ENCODE data around the gene HLA-DPB1. TPM values are rescaled to one million over a fixed set of nuclear protein-coding genes. Genes with fewer than 3 reads are reported as not detected.

Gene HLA-DPB1
- total RNA-seq, 2 donors from 2014 or later = 12.5 to 20.9 TPM

DNA sequence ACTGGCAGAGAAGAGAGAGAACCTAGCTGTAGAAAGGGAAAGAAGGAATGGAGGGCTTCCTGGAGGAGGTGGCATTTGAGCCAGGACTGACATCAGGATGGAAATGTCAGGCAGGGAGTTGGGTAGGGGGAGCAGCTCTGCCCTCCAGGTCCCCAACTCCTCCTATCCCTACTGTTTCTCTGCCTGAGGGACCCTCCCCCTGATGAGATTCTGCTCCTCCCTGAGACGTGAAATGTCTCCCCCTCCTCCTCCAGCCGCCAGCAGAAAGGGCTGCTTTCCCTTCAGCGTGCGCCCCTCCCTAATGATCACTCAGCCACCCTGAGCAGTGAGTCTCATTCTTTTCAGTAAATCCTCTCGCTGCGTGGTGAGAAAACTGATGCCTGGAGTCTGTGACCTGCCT, 40.6 kb downstream of the HLA-DPB1 start:
- no peak for ATAC-seq (replicated peaks in 1 of 2)
- Mint-ChIP-seq H3K36me3 (ENCODE audit: insufficient read depth in 2 of 2) (no peaks in the 10 kb centered on the region), H3K27me3 (ENCODE audit: low read depth) (peaks cover 66% of the 10 kb centered on the region), H3K4me3 (peak overlapping the region in 1 of 2 donors; percentile 42), H3K4me1 (ENCODE audit: low read depth) (peaks cover 14% of the 10 kb centered on the region), H3K27ac (no peak overlapping the region), H3K9me3 (no peaks in the 10 kb centered on the region)
- DNase-seq = no peak

DNA sequence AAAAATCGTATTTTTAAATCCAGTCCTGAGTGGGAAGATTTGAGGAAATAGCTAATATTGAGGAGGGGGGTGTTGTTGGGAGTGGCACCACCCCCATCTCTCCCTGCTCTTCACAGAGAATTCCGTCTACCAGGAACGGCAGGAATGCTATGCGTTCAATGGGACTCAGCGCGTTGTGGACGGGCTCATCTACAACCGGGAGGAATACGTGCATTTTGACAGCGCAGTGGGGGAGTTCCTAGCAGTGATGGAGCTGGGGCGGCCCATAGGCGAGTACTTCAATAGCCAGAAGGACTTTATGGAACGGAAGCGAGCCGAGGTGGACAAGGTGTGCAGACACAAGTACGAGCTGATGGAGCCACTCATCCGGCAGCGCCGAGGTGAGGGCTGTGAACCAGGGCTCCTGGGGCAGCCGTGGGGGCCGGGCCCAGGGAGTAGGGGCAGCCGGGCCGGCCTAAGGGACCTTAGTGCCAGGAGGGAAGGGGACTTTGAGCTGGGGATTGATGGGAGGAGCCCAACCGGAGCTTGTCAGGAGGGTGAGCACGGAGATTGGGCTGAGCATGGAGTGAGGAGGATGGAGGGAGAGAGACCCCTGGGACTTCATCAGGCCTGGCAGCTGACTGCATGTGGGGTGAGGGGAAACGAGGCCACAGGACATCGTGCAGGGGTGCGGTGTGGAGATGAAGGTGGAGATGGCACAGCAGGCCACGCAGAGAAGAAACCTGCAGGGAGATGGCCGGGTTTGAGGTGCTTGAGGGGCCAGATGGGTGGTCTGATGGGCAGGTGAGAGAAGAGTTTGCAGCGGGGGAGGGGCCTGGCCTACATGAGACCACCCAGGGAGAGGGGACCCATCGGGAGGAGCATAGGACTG, 41.3 kb downstream of the HLA-DPB1 start:
- no peaks in the 10 kb centered on the region for H3K9me3 Mint-ChIP-seq
- DNase-seq (peak in 1 of 2 donors; percentile 6), ATAC-seq (replicated peaks in 1 of 2) (peak in 1 of 2 donors; percentile 5)
- no peaks in the 10 kb centered on the region for H3K36me3 Mint-ChIP-seq (ENCODE audit: insufficient read depth in 2 of 2)
- H3K27ac Mint-ChIP-seq = no peak overlapping the region
- H3K27me3 Mint-ChIP-seq (ENCODE audit: low read depth) = peaks cover 62% of the 10 kb centered on the region
- H3K4me3 Mint-ChIP-seq = peak overlapping the region; percentile 42 to 48
- peaks cover 14% of the 10 kb centered on the region for H3K4me1 Mint-ChIP-seq (ENCODE audit: low read depth)

DNA sequence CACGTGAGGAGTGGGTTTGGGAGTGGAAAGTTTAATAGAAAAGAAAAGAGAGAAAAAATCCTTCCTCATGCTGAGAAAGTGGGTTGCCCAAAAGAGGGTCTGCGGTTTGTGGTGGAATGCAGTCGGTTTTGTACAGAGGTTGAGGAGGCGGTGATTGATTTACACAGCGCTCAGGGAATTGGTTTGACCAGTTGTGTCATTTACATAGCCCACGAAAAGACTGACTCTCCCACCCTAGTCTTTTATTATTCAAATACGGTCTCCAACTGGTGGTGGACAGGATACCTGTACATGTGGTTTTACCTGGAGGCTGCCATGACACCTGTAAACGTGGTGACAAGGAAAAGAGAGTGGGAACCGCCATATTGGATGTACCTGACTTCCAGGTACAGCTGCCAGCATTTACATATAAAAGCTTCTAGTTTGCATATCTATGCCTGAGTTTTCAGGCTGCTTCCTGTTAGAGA, 42.1 kb downstream of the HLA-DPB1 start:
- Mint-ChIP-seq H3K36me3 (ENCODE audit: insufficient read depth in 2 of 2) (no peaks in the 10 kb centered on the region), H3K27ac (no peak overlapping the region), H3K9me3 (no peaks in the 10 kb centered on the region), H3K4me1 (ENCODE audit: low read depth) (peaks cover 14% of the 10 kb centered on the region), H3K27me3 (ENCODE audit: low read depth) (peaks cover 57% of the 10 kb centered on the region), H3K4me3 (peak overlapping the region in 1 of 2 donors; percentile 42)
- ATAC-seq (replicated peaks in 1 of 2) = no peak
- DNase-seq = no peak

- H3K4me1 Mint-ChIP-seq (ENCODE audit: low read depth) = peaks cover 14% of the 10 kb centered on the region
- peaks cover under 1 to 2% of the 10 kb centered on the region in 2 donors for H3K9me3 Mint-ChIP-seq
- DNase-seq (peak in 1 of 2 donors; percentile 35), ATAC-seq (replicated peaks in 1 of 2) (peak; percentile 47 to 48)
- no peak overlapping the region for H3K4me3 Mint-ChIP-seq
- H3K36me3 Mint-ChIP-seq (ENCODE audit: insufficient read depth in 2 of 2) = peaks cover 0 to under 1% of the 10 kb centered on the region in 2 donors
- H3K27me3 Mint-ChIP-seq (ENCODE audit: low read depth) = peaks cover 52% of the 10 kb centered on the region
- H3K27ac Mint-ChIP-seq = no peak overlapping the region
Measured at GRCh38 chr6:33118525-33119123, 42.8 kb downstream of the HLA-DPB1 start.

GRCh38 chr6:33120001-33120400, 44.2 kb downstream of the HLA-DPB1 start:
- no peak overlapping the region for H3K27ac Mint-ChIP-seq
- no peak overlapping the region for H3K4me3 Mint-ChIP-seq
- H3K4me1 Mint-ChIP-seq (ENCODE audit: low read depth) = peaks cover 14% of the 10 kb centered on the region
- ATAC-seq (replicated peaks in 1 of 2) (no peak), DNase-seq (no peak)
- H3K27me3 Mint-ChIP-seq (ENCODE audit: low read depth) = peaks cover 38% of the 10 kb centered on the region
- peaks cover 2% of the 10 kb centered on the region in 2 donors for H3K36me3 Mint-ChIP-seq (ENCODE audit: insufficient read depth in 2 of 2)
- peaks cover 3 to 5% of the 10 kb centered on the region in 2 donors for H3K9me3 Mint-ChIP-seq

DNA sequence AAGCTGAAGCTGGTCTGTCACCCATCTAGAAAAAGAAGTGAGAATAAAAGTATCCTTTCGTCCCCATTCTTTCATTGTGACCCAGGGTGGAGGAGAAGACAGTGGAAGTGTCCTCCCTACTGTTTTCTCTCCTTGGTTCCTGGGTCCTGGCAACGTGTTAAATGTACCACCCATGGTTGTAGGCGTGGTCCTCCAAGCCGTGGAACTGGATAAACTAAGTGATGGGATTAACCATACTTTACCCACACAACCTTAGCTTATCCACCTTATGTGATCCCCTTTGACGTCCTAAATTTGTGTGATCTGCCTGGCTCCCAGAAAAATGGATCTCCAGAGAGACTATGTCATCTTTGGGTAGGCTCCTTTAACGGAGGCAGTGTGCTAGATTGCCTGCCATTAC, 47.4 kb downstream of the HLA-DPB1 start:
- H3K27ac Mint-ChIP-seq = no peak overlapping the region
- peaks cover 14% of the 10 kb centered on the region for H3K27me3 Mint-ChIP-seq (ENCODE audit: low read depth)
- H3K4me1 Mint-ChIP-seq (ENCODE audit: low read depth) = peaks cover 6% of the 10 kb centered on the region
- DNase-seq (no peak), ATAC-seq (replicated peaks in 1 of 2) (no peak)
- H3K36me3 Mint-ChIP-seq (ENCODE audit: insufficient read depth in 2 of 2) = peaks cover 2% of the 10 kb centered on the region in 2 donors
- peaks cover 3 to 5% of the 10 kb centered on the region in 2 donors for H3K9me3 Mint-ChIP-seq
- H3K4me3 Mint-ChIP-seq = no peak overlapping the region

GRCh38 chr6:33123732-33124524, 48.1 kb downstream of the HLA-DPB1 start:
- peaks cover 13% of the 10 kb centered on the region for H3K27me3 Mint-ChIP-seq (ENCODE audit: low read depth)
- peaks cover 9% of the 10 kb centered on the region for H3K4me1 Mint-ChIP-seq (ENCODE audit: low read depth)
- H3K27ac Mint-ChIP-seq = no peak overlapping the region
- peak; percentile 32 to 39 for DNase-seq
- peaks cover 2% of the 10 kb centered on the region in 2 donors for H3K36me3 Mint-ChIP-seq (ENCODE audit: insufficient read depth in 2 of 2)
- peaks cover 3 to 5% of the 10 kb centered on the region in 2 donors for H3K9me3 Mint-ChIP-seq
- no peak overlapping the region for H3K4me3 Mint-ChIP-seq
- ATAC-seq (replicated peaks in 1 of 2) = peak; percentile 49 to 63

DNA sequence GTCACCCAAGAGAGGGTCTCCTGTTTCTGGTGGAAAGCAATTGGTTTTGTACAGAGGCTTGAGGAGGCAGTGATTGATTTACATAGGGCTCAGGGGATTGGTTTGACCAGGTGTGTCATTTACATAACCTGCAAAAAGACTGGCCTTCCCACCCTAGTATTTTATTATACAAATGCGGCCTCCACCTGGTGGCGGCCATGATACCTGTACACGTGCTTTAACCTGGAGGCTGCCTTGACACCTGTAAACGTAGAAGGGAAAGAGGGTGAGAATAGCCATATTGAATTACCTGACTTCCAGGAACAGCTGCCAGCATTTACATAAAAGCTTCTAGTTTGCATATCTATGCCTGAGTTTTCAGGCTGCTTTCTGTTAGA, 48.7 kb downstream of the HLA-DPB1 start:
- H3K4me3 Mint-ChIP-seq = no peak overlapping the region
- H3K9me3 Mint-ChIP-seq = peaks cover 3 to 5% of the 10 kb centered on the region in 2 donors
- peaks cover 13% of the 10 kb centered on the region for H3K27me3 Mint-ChIP-seq (ENCODE audit: low read depth)
- no peak for ATAC-seq (replicated peaks in 1 of 2)
- peaks cover 2% of the 10 kb centered on the region in 2 donors for H3K36me3 Mint-ChIP-seq (ENCODE audit: insufficient read depth in 2 of 2)
- DNase-seq = no peak
- no peak overlapping the region for H3K27ac Mint-ChIP-seq
- H3K4me1 Mint-ChIP-seq (ENCODE audit: low read depth) = peaks cover 9% of the 10 kb centered on the region

DNA sequence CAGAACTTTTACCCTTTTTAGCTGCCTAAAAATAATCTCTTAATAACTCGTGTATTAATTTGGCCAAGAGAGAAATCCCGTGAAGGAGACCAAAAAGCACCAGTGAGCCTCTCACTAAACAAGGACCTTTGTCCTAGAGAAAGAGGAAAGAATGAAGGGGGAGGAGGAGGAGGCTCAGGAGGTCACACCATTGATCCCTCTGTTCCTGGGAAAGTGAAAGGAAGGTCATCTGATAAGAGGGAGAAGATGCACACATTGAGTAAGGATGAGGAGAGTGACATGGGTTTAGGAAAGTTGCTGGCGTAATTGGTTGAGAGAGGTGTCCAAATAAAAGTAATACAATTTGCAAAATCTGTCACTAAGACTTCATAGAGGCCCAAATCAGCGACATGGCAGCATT, 49.2 kb downstream of the HLA-DPB1 start:
- no peak overlapping the region for H3K4me3 Mint-ChIP-seq
- DNase-seq = no peak
- no peak overlapping the region for H3K27ac Mint-ChIP-seq
- ATAC-seq (replicated peaks in 1 of 2) = no peak
- peaks cover 3 to 5% of the 10 kb centered on the region in 2 donors for H3K9me3 Mint-ChIP-seq
- peaks cover 13% of the 10 kb centered on the region for H3K27me3 Mint-ChIP-seq (ENCODE audit: low read depth)
- H3K4me1 Mint-ChIP-seq (ENCODE audit: low read depth) = peaks cover 9% of the 10 kb centered on the region
- peaks cover 2% of the 10 kb centered on the region in 2 donors for H3K36me3 Mint-ChIP-seq (ENCODE audit: insufficient read depth in 2 of 2)

DNA sequence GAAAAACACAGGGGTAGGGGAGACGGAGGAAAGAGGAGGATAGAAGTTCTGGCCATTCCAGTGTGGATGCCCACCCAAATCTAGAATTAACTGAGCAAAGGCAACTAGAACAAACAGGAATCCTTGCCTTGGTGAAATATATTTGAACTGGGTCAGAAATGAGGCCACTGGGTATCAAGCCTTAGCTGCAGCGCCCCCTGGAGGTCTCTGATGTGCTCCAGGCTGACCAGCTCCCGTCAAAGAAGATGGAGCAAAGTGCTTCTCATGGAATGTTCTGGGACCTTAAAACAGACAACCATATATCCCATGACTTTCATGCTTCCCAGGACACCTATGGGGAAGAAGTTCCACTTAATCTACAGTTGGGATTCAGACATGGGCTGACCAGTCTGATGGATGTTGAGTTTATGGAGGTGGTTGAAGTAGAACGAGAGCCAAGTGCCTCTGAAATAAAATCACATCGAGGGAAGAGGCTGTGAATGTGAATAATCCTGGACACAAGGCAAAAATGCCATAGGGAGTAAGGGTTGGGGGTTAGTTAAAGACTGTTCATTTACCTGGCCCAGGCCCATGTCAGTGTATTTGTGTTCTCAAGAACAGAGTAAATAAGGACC, 50.4 kb downstream of the HLA-DPB1 start:
- Mint-ChIP-seq H3K36me3 (ENCODE audit: insufficient read depth in 2 of 2) (peaks cover 2% of the 10 kb centered on the region in 2 donors), H3K4me1 (ENCODE audit: low read depth) (peaks cover 9% of the 10 kb centered on the region), H3K27me3 (ENCODE audit: low read depth) (peaks cover 19% of the 10 kb centered on the region), H3K27ac (no peak overlapping the region), H3K9me3 (peaks cover 3 to 5% of the 10 kb centered on the region in 2 donors), H3K4me3 (no peak overlapping the region)
- ATAC-seq (replicated peaks in 1 of 2) (peak in 1 of 2 donors; percentile 62), DNase-seq (peak; percentile 72 to 75)

DNA sequence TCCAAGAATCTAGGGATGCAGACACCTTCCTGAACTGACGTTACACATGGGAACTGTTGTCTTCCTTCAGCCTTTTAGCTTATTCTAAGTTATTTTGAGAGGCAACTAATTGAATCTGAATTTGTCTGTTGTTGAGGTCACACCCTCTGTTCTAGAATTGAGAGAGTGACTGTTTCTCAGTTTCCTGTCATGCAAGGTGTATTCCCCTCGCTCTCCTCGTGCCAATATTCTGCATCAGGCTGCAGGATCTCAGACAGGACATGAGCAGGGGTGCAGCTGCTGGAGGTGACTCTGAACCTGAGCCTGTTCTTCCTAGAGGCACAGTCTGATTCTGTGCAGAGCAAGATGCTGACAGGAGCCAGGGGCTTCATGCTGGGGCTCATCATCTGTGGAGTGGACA, 52.5 kb downstream of the HLA-DPB1 start:
- Mint-ChIP-seq H3K27ac (no peak overlapping the region), H3K4me1 (ENCODE audit: low read depth) (peaks cover 9% of the 10 kb centered on the region), H3K9me3 (peaks cover 3% of the 10 kb centered on the region in 2 donors), H3K36me3 (ENCODE audit: insufficient read depth in 2 of 2) (peaks cover 2% of the 10 kb centered on the region in 2 donors), H3K27me3 (ENCODE audit: low read depth) (peaks cover 25% of the 10 kb centered on the region), H3K4me3 (no peak overlapping the region)
- DNase-seq (no peak), ATAC-seq (replicated peaks in 1 of 2) (peak in 1 of 2 donors; percentile 59)

DNA sequence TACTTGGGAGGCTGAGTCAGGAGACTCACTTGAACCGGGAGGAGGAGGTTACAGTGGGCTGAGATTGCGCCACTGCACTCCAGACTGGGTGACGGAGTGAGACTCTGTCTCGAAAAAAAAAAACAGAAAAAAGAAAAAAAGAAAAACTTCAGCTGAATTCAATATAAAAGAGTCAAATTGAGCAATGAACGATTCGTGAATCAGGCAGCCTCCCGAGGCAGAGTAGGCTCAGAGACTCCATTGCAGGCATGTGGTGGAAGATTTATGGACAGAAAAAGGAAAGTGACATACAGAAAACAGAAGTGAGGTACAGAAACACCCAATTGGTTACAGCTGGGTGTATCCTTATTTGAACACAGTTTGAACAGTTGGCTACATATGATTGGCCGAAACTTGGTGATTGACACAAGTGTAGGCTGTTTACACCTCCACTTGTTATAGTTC, 56.3 kb downstream of the HLA-DPB1 start:
- no peak for ATAC-seq (replicated peaks in 1 of 2)
- H3K36me3 Mint-ChIP-seq (ENCODE audit: insufficient read depth in 2 of 2) = no peaks in the 10 kb centered on the region
- no peaks in the 10 kb centered on the region for H3K9me3 Mint-ChIP-seq

More for the DNA sequence above, 56.3 kb downstream of the HLA-DPB1 start:
- Mint-ChIP-seq H3K4me3 (no peak overlapping the region), H3K27ac (no peak overlapping the region), H3K4me1 (ENCODE audit: low read depth) (peaks cover 9% of the 10 kb centered on the region), H3K27me3 (ENCODE audit: low read depth) (peaks cover 31% of the 10 kb centered on the region)
- no peak for DNase-seq

Measured in activated T-cell treated with anti-CD3 and anti-CD28 coated beads, Interleukin-2, amount 50 U/mL, for 72 hours (primary cell).